GM21576 (cell line): ENCODE data around the gene IL3.

Source experiments
- ATAC-seq: cut with Tn5 transposase; IDR thresholded peaks from one replicate; pipeline ENCODE4 v1.9.1; 2021; ENCODE audit warnings: mild to moderate bottlenecking, moderate library complexity; ENCODE audit not compliant: unreplicated experiment

The IL3 gene

GRCh38 chr5:132072070-132072469 is 11.6 kb downstream of the IL3 start:
- ATAC-seq = no peak

DNA sequence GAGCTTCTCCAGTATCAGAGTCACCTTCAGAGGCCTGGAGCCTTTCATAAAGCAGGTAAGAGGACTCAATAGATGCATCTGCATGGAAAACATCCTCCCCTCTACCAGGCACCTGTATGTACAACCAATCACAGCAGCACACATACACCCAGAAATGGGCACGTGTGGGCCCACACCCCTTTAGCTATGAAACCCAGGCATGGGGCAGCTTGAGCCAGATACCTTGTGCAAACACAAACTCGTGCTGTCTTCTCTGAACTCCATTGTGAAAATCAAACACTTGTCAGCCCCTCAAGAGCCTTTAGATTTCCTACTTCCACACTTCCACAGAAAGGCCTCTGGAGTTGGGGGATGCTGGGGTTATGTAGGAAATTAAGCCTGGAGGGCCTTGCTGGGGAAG is 12.1 kb downstream of the IL3 start:
- ATAC-seq = no peak

- no peak for ATAC-seq
These were observed 13.0 kb downstream of the IL3 start, which contains the start of gene CSF2 for GRCh38 chr5:132073231-132074013. Gene CSF2 (plus strand): TSS chr5:132073789. CDS start chr5:132073824, 35 bp downstream.

DNA sequence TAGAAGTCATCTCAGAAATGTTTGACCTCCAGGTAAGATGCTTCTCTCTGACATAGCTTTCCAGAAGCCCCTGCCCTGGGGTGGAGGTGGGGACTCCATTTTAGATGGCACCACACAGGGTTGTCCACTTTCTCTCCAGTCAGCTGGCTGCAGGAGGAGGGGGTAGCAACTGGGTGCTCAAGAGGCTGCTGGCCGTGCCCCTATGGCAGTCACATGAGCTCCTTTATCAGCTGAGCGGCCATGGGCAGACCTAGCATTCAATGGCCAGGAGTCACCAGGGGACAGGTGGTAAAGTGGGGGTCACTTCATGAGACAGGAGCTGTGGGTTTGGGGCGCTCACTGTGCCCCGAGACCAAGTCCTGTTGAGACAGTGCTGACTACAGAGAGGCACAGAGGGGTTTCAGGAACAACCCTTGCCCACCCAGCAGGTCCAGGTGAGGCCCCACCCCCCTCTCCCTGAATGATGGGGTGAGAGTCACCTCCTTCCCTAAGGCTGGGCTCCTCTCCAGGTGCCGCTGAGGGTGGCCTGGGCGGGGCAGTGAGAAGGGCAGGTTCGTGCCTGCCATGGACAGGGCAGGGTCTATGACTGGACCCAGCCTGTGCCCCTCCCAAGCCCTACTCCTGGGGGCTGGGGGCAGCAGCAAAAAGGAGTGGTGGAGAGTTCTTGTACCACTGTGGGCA is 13.8 kb downstream of the IL3 start:
- no peak for ATAC-seq

GRCh38 chr5:132074772-132075718 is 14.6 kb downstream of the IL3 start:
- no peak for ATAC-seq

DNA sequence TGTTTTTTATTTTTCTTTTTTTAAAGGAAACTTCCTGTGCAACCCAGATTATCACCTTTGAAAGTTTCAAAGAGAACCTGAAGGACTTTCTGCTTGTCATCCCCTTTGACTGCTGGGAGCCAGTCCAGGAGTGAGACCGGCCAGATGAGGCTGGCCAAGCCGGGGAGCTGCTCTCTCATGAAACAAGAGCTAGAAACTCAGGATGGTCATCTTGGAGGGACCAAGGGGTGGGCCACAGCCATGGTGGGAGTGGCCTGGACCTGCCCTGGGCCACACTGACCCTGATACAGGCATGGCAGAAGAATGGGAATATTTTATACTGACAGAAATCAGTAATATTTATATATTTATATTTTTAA is 15.2 kb downstream of the IL3 start:
- ATAC-seq = no peak

DNA sequence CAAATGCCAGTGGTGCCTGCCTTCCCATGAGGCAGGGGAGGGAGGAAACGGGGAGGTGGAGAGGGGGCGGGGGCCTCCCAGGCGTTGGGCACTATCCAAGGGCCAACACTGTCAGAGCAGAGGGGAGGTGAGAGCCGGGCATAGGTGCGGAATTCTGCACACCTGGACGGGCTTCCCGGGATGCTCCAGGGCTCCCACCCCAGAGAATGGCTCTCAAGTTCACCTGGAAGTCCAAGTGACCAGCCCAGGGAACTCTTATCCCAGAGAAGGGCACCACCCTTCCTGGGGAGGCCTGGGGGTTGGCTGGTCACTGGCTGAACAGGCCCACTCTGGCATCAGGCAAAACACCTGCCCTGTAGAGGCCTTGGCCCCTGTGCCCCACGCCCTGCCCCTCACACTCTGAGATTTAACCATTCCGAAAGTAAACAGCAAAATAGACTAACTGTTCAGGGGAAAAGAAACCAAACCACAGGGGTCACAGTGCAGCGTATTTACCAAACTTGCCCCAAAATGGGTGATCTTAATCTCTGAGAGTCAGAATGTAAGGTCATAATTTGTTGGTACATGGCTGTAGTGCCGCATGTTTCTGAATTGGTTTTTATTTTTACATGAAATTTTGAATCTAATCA is 15.9 kb downstream of the IL3 start:
- no peak for ATAC-seq

- no peak for ATAC-seq
These were observed 16.5 kb downstream of the IL3 start for GRCh38 chr5:132076983-132077382.

- no peak for ATAC-seq
These were observed 18.6 kb downstream of the IL3 start for GRCh38 chr5:132079081-132079480.

GRCh38 chr5:132079619-132080018 is 19.2 kb downstream of the IL3 start:
- no peak for ATAC-seq

DNA sequence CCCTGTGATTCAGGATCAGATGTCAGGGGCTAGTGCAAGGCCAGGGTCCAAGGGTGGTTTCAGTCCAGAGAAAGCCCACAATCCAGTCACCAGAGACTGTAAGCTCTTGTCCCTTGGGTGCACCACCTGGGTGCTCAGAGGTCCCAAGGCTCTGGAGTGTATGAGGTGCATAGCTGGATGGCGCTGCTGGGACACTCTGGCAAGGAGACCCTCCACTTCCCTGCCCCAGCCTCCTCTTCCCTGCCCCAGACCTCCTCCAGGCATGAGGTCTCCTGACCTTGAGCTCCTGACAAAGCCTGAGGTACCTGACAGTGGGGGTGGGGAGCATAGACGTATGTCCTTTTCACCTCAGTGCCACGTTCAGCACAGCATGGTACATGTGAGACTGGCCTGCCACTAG is 20.1 kb downstream of the IL3 start:
- no peak for ATAC-seq

- ATAC-seq = no peak
These were observed 21.0 kb downstream of the IL3 start for GRCh38 chr5:132081458-132081857.

DNA sequence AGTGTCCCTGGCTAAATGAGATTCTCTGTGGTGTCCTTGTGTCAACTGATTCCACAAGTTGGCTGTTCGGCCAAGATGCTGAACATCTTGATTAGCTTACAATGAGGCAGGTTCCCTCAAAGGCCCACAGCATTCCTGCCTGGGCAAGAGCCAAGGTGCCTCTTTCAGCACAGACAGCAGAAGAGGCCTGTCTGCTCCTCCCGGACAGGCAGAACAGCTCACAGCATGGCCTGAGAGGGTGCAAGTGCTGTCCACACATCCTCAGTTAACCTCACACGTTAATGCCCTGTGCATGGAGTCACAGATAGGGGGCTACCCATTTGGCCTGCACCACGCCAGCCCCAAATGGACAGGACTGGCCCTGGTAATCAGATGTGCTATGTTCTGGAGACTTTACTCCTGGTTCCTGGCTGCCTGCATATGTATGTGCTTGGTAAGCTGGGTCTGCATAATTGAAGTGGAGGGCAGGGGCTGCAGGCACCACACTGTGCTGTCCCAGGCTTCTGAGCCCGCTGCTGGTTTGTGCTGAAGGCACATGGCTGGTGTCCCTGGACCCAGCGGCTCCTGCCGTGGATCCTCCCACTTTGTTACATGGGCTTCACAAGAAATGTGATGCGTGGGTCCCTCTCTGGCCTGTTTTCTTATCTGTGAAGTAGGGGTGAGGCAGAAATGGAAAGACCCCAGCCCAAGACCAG is 22.0 kb downstream of the IL3 start:
- ATAC-seq = no peak

GRCh38 chr5:132083071-132083678 is 22.7 kb downstream of the IL3 start:
- ATAC-seq = no peak

- no peak for ATAC-seq
These were observed 25.2 kb downstream of the IL3 start for GRCh38 chr5:132085686-132086085.

GRCh38 chr5:132086277-132086794 is 25.9 kb downstream of the IL3 start:
- ATAC-seq = no peak

GRCh38 chr5:132087176-132087575 is 26.7 kb downstream of the IL3 start:
- ATAC-seq = no peak

GRCh38 chr5:132087661-132088060 is 27.2 kb downstream of the IL3 start:
- no peak for ATAC-seq

DNA sequence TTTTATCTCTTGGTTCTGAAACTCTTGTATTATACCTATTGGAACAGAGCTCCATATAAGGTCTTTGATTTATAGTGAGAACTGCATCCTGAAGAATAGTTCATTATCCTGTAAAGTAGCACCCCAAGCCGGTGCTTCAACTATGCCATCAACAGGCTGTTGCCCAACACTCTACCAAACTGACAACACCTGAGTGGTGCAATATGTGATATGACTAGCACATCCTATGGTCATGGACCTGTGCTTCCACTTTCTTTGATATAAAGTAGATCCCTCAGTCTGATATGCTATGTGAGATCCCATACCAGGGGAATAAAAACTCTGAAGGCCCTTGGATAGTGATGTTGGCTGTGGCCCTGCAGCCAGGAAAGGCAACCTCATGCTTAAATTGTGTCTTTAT is 28.9 kb downstream of the IL3 start:
- no peak for ATAC-seq

DNA sequence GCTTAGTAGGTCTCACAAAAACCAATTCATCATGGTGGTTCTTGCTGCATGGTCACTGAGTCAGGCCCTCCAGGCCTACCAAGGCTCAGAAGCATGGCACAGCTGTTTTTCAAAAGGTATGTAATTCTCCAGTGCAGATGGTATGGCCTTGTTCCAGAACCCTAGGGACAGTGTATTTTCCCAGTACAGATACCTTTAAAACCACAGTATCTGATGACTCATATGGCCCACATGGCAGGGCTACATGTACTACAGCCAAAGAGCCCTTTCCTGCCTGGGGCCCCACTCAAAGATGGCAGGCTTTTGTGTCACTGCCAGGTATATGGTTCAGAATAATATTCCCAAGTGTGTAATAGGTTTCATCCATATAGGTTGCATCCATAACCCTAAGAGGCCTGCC is 29.7 kb downstream of the IL3 start:
- ATAC-seq = no peak
